ENCODE results near the gene CFAP251. TPM values are rescaled to one million over a fixed set of nuclear protein-coding genes. Genes with fewer than 3 reads are reported as not detected.
"Not testable (repeated sequence)": the region's sequence is repeated elsewhere in the genome, so short reads cannot be mapped to it uniquely, and the experiment has no call there.

Gene CFAP251
- total and polyA plus RNA-seq, 2 experiments from 2014 or later = 3.0 to 3.7 TPM

DNA sequence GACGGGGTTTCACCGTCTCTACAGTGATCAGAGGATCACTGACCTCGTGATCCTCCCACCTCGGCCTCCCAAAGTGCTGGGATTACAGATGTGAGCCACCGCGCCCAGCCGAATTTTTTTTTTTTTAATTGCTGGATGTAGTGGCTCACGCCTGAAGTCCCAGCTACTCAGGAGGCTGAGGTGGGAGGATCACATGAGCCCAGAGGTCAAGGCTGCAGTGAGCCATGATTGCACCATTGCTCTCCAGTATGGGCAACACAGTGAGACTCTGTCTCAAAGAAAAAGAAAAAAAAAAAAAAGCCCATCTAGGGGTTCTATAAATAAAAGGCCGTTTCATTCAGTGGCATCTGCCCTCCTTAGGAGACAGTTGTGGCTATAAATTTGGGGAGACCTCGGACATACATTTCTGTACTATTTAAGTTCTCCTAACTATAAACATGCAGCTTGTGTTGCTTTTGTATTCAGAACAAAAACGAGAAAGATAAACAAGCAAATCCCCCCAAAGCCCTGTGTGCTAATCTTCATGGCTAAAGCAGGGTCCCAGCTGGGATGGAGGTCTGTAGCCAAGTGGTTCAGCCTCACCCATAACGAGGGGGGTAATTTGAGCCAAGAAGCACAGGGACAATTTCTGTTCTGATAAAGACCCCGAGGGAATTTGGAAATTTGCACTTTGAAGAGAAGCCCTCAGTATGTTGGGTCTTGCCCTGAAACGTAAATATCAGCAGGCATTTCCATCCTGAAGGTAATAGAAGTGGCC lies 68.3 kb downstream of the CFAP251 start:
- no peaks in the 10 kb centered on the region for H3K4me1 ChIP-seq (ENCODE audit: insufficient read depth)
- no peak overlapping the region for H3K4me3 ChIP-seq
- no peak overlapping the region for H3K4me2 ChIP-seq
- H2AFZ ChIP-seq = no peak overlapping the region
- no peak for TF ChIP-seq EZH2 (IDR thresholded peaks at IDR 0.05; ENCODE audit: borderline replicate concordance)
- no peak for TF ChIP-seq EZH2phosphoT487 (IDR thresholded peaks at IDR 0.05; ENCODE audit: low read depth, severe bottlenecking, unreplicated experiment)
- TF ChIP-seq, protein P1, sequence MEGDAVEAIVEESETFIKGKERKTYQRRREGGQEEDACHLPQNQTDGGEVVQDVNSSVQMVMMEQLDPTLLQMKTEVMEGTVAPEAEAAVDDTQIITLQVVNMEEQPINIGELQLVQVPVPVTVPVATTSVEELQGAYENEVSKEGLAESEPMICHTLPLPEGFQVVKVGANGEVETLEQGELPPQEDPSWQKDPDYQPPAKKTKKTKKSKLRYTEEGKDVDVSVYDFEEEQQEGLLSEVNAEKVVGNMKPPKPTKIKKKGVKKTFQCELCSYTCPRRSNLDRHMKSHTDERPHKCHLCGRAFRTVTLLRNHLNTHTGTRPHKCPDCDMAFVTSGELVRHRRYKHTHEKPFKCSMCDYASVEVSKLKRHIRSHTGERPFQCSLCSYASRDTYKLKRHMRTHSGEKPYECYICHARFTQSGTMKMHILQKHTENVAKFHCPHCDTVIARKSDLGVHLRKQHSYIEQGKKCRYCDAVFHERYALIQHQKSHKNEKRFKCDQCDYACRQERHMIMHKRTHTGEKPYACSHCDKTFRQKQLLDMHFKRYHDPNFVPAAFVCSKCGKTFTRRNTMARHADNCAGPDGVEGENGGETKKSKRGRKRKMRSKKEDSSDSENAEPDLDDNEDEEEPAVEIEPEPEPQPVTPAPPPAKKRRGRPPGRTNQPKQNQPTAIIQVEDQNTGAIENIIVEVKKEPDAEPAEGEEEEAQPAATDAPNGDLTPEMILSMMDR (IDR thresholded peaks at IDR 0.05; ENCODE audit: poor library complexity) = no peak
- H3K27ac ChIP-seq = no peak overlapping the region
- WGBS (ENCODE audit: low lambda C conversion rate, missing lambda C conversion rate) = 88% methylated on average over 14 of the region's 14 CpGs
- no peaks in the 10 kb centered on the region for H3K79me2 ChIP-seq
- H3K36me3 ChIP-seq (replicated peaks; ENCODE audit: insufficient read depth, low read depth) = no peaks in the 10 kb centered on the region
- no peak for DNase-seq (ENCODE audit: low spot score)
- no peaks in the 10 kb centered on the region for H3K9me3 ChIP-seq (ENCODE audit: low read depth)
- H3K9me2 ChIP-seq (replicated peaks; ENCODE audit: insufficient read depth) = no peaks in the 10 kb centered on the region
- no peaks in the 10 kb centered on the region for H4K20me1 ChIP-seq (ENCODE audit: insufficient read depth, poor library complexity, severe bottlenecking)
- no peaks in the 10 kb centered on the region for H3K27me3 ChIP-seq

DNA sequence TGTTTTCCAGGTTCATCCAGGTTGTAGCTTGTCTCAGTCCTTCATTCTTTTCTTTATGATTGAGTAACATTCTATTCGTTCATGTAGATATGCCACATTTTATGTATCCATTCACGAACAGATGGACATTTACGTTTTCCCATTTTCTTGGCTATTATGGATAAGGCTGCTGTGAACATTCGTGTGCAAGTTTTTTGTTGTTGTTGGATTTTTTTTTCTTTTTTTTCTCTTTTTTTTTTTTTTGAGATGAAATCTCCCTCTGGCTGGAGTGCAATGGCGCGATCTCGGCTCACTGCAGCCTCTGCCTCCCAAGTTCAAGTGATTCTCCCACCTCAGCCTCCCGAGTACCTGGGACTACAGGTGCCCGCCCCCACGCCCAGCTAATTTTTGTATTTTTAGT lies 70.1 kb downstream of the CFAP251 start:
- not testable (repeated sequence) for H3K36me3 ChIP-seq (replicated peaks; ENCODE audit: insufficient read depth, low read depth); DNase-seq (ENCODE audit: low spot score); H3K27me3 ChIP-seq; H3K79me2 ChIP-seq; H3K27ac ChIP-seq; H3K9me2 ChIP-seq (replicated peaks; ENCODE audit: insufficient read depth); H3K9me3 ChIP-seq (ENCODE audit: low read depth); H3K4me3 ChIP-seq; H3K4me2 ChIP-seq; H4K20me1 ChIP-seq (ENCODE audit: insufficient read depth, poor library complexity, severe bottlenecking); H3K4me1 ChIP-seq (ENCODE audit: insufficient read depth); H2AFZ ChIP-seq
- 96% methylated on average over 10 of the region's 10 CpGs for WGBS (ENCODE audit: low lambda C conversion rate, missing lambda C conversion rate)

- TF ChIP-seq EZH2phosphoT487 (IDR thresholded peaks at IDR 0.05; ENCODE audit: low read depth, severe bottlenecking, unreplicated experiment) (no peak), EZH2 (IDR thresholded peaks at IDR 0.05; ENCODE audit: borderline replicate concordance) (no peak)
- TF ChIP-seq, protein P1 (IDR thresholded peaks at IDR 0.05; ENCODE audit: poor library complexity) = no peak
- Histone ChIP-seq H3K4me2 (no peak overlapping the region), H4K20me1 (ENCODE audit: insufficient read depth, poor library complexity, severe bottlenecking) (no peaks in the 10 kb centered on the region), H3K9me3 (ENCODE audit: low read depth) (no peaks in the 10 kb centered on the region), H3K4me1 (ENCODE audit: insufficient read depth) (no peaks in the 10 kb centered on the region), H3K79me2 (no peaks in the 10 kb centered on the region), H3K9me2 (replicated peaks; ENCODE audit: insufficient read depth) (no peaks in the 10 kb centered on the region), H3K36me3 (replicated peaks; ENCODE audit: insufficient read depth, low read depth) (no peaks in the 10 kb centered on the region), H3K27ac (no peak overlapping the region), H3K27me3 (no peaks in the 10 kb centered on the region), H3K4me3 (no peak overlapping the region), H2AFZ (no peak overlapping the region)
- no peak for DNase-seq (ENCODE audit: low spot score)
- WGBS (ENCODE audit: low lambda C conversion rate, missing lambda C conversion rate) = 85% methylated on average over 13 of the region's 14 CpGs
Measured at GRCh38 chr12:121989276-121990113, 71.1 kb downstream of the CFAP251 start.

DNA sequence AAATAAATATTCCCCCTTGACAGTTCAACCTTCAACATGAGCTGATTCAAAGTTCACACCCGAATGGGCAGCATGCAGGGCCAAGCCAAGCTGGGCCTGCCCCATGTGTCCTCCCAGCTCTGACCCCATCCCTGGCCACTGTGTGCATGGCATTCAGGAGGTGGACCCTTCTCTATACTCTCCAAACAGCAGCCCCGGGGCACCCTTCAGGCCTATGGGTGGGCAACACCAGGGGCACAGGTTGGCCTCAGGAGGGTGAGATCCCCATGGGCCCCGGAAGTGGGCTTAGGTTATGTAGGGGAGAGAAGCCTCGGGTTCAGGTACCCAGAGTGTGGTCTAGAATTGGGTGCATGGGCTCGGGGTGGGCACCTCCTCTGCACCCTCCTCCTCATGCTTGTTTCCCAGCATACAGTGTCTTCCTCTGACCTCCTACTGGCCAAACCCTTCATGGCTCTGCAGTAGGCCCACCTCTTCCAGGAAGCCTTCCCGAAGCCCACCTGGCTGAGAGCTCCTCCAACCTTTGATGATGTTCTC lies 71.8 kb downstream of the CFAP251 start:
- H3K4me2 ChIP-seq = no peak overlapping the region
- no peak overlapping the region for H2AFZ ChIP-seq
- H3K4me3 ChIP-seq = no peak overlapping the region
- H3K27ac ChIP-seq = no peak overlapping the region
- TF ChIP-seq, protein P1 (IDR thresholded peaks at IDR 0.05; ENCODE audit: poor library complexity) = no peak
- TF ChIP-seq EZH2phosphoT487 (IDR thresholded peaks at IDR 0.05; ENCODE audit: low read depth, severe bottlenecking, unreplicated experiment) = no peak
- TF ChIP-seq EZH2 (IDR thresholded peaks at IDR 0.05; ENCODE audit: borderline replicate concordance) = no peak
- no peaks in the 10 kb centered on the region for H3K36me3 ChIP-seq (replicated peaks; ENCODE audit: insufficient read depth, low read depth)
- H3K9me2 ChIP-seq (replicated peaks; ENCODE audit: insufficient read depth) = no peaks in the 10 kb centered on the region
- DNase-seq (ENCODE audit: low spot score) = no peak
- no peaks in the 10 kb centered on the region for H3K27me3 ChIP-seq
- no peaks in the 10 kb centered on the region for H4K20me1 ChIP-seq (ENCODE audit: insufficient read depth, poor library complexity, severe bottlenecking)
- no peaks in the 10 kb centered on the region for H3K4me1 ChIP-seq (ENCODE audit: insufficient read depth)
- no peaks in the 10 kb centered on the region for H3K79me2 ChIP-seq
- 95% methylated on average over 6 of the region's 6 CpGs for WGBS (ENCODE audit: low lambda C conversion rate, missing lambda C conversion rate)
- no peaks in the 10 kb centered on the region for H3K9me3 ChIP-seq (ENCODE audit: low read depth)
